HG02610 (cell line): ENCODE data around the gene GPR75.

ENCODE experiments used
- ATAC-seq: cut with Tn5 transposase; IDR thresholded peaks from one replicate; pipeline ENCODE4 v1.9.1; 2021; ENCODE audit warnings: mild to moderate bottlenecking, moderate library complexity; ENCODE audit not compliant: unreplicated experiment

GPR75 gene

DNA sequence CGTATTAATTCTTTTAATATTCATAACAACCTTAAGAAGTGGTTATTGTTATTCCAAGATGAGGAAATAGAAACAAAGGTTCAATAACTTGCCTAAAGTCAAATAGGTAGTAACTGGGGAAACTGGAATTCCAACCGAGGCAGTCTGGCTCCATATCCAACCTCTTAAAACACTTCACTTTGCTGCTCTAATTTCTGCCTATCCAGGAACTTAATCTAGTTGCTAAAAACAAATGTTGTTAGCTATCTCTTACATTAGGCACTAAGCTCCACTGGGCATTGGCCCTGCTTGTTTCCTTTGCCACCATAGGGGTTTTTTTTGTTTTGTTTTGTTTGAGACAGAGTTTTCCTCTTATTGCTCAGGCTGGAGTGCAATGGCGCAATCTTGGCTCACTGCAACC is 48.2 kb downstream of the GPR75 start:
- no peak for ATAC-seq
